H1 (cell line): ENCODE results near the gene PTPRR. TPM values are rescaled to one million over a fixed set of nuclear protein-coding genes. Genes with fewer than 3 reads are reported as not detected.

Experiments
- BACH1 ChIP-seq: IDR thresholded peaks from 2 replicates; pipeline ENCODE4 v1.6.1; 2012; ENCODE audit warnings: low read length, improper control_type of control experiment
- CTCF ChIP-seq, 3 experiments: IDR thresholded peaks; 1 replicate in 2 of 3; 2 replicates in 1 of 3; pipeline versions ENCODE4 v1.5.1 to v1.6.1; 2011; ENCODE audit warnings: low read length in 3 of 3, mild to moderate bottlenecking in 3 of 3, inconsistent platforms in 2 of 3, low read depth in 1 of 3, moderate library complexity in 1 of 3; ENCODE audit not compliant: insufficient read depth in 1 of 3; ENCODE audit errors: control extremely low read depth in 1 of 3
- JUN ChIP-seq: IDR thresholded peaks from 2 replicates; pipeline ENCODE4 v1.6.1; 2011; ENCODE audit warnings: low read depth, mild to moderate bottlenecking, improper control_type of control experiment, low read length
- SIN3A ChIP-seq, 2 experiments: IDR thresholded peaks in 1 of 2; conservative IDR thresholded peaks in 1 of 2; 2 replicates each; pipeline ENCODE4 v1.6.1; 2011 to 2012; ENCODE audit warnings: low read length in 2 of 2, improper control_type of control experiment in 1 of 2, low read depth in 1 of 2, mild to moderate bottlenecking in 1 of 2
- polyA plus RNA-seq, 7 experiments: library from polyadenylated mRNA; depleted of rRNA in 3 of 7; stranded (reverse) in 5 of 7; unstranded in 2 of 7; fragments of >200 nt in 5 of 7; fragments of 200-250 nt in 2 of 7; gene quantifications; 1 replicate in 5 of 7; 2 replicates in 1 of 7; 4 replicates in 1 of 7; pipeline versions ENCODE4 v1.2.1 to v1.2.3, GENCODE V29; 2011 to 2013; ENCODE audit warnings: missing spikeins in 2 of 7, mixed read lengths in 2 of 7
- total RNA-seq: library from RNA; stranded (reverse); fragmentation: NEBNext Ultra II Directional; extraction: Animal tissue kit (Norgen Biotek cat#: 25700); gene quantifications from 2 replicates; pipeline ENCODE4 v1.2.1, GENCODE V29; 2021

PTPRR gene
- total and polyA plus RNA-seq, 2 of the 8 experiments (the other 6 are each of a cell fraction or from before 2014, with no cell fraction given): 0.07 to 0.35 TPM

GRCh38 chr12:70663838-70664237 lies 256.7 kb downstream of the PTPRR start (continued):
- TF ChIP-seq JUN: no peak
- no peak for TF ChIP-seq SIN3A (conservative IDR thresholded peaks at IDR 0.05 in 1 of 2, IDR thresholded peaks at IDR 0.05 in 1 of 2; ENCODE audit: low read depth in 1 of 2, low read length in 2 of 2)
- TF ChIP-seq BACH1: no peak
- TF ChIP-seq CTCF (IDR thresholded peaks at IDR 0.05; ENCODE audit: control extremely low read depth in 1 of 3, insufficient read depth in 1 of 3, low read depth in 1 of 3, low read length in 3 of 3): no peak
